Activated T-helper 2 cell treated with anti-CD3 and anti-CD28 coated beads, Interferon-gamma antibody, Interleukin-2, Interleukin-4, amounts not matched to agents 10 μg/mL and 5 μg/mL and 100 μg/mL, durations not matched to agents 14 hours and 24 hours and 36 hours (primary cell): ENCODE data around the gene PXYLP1. TPM values are rescaled to one million over a fixed set of nuclear protein-coding genes. Genes with fewer than 3 reads are reported as not detected.
"Not testable (repeated sequence)": the region's sequence is repeated elsewhere in the genome, so short reads cannot be mapped to it uniquely, and the experiment has no call there.

Experiments used
- DNase-seq: peaks from one replicate; pipeline ENCODE4 v3.0.0; 2021; ENCODE audit warnings: low spot score
- H3K27ac Mint-ChIP-seq: one replicate; pipeline ENCODE4 v1.8.0; 2021; ENCODE audit warnings: mixed read lengths
- H3K27me3 Mint-ChIP-seq: one replicate; pipeline ENCODE4 v1.8.0; 2021; ENCODE audit warnings: low read depth, mixed read lengths
- H3K36me3 Mint-ChIP-seq: one replicate; pipeline ENCODE4 v1.8.0; 2021; ENCODE audit warnings: low read depth, mixed read lengths
- H3K4me1 Mint-ChIP-seq: one replicate; pipeline ENCODE4 v1.8.0; 2021; ENCODE audit warnings: low read depth, mixed read lengths
- H3K4me3 Mint-ChIP-seq: one replicate; pipeline ENCODE4 v1.8.0; 2021; ENCODE audit warnings: low read depth, mild to moderate bottlenecking, moderate library complexity, mixed read lengths
- H3K9me3 Mint-ChIP-seq: one replicate; pipeline ENCODE4 v1.8.0; 2021; ENCODE audit warnings: mixed read lengths
- intact Hi-C: fragments of 100-400 bp; cut with micrococcal nuclease; formaldehyde crosslinking; loops from one replicate; pipeline ENCODE4 v1.15.1; 2023
- total RNA-seq: library from RNA; stranded (reverse); gene quantifications from 2 replicates; pipeline ENCODE4 v1.2.3, GENCODE V29; 2022

Gene PXYLP1
- 57.2 and 66.0 TPM in 2 replicates for total RNA-seq

GRCh38 chr3:141231101-141231951 lies at the start of gene PXYLP1:
TSS of gene PXYLP1 (plus strand) at chr3:141231825. CDS start at chr3:141260176, 28,351 bp downstream.
- Mint-ChIP-seq H3K36me3 (peaks cover 29% of the 10 kb centered on the region), H3K4me1 (peaks cover 57% of the 10 kb centered on the region), H3K27ac (peak within 1 kb of the TSS; percentile 93), H3K9me3 (no peaks in the 10 kb centered on the region), H3K27me3 (no peaks in the 10 kb centered on the region), H3K4me3 (peak within 1 kb of the TSS; percentile 97)
- DNase-seq: peak; percentile 90
- intact Hi-C loops: loop anchor here (1.0 to 5.0 kb wide), 7 partner anchors 12 to 221 kb away; no protein-coding TSS in a partner anchor

GRCh38 chr3:141183606-141184005 lies 48.0 kb upstream of the PXYLP1 start:
- Mint-ChIP-seq H3K27me3 (peaks cover 6% of the 10 kb centered on the region), H3K36me3 (no peaks in the 10 kb centered on the region), H3K4me3 (no peak overlapping the region), H3K9me3 (no peaks in the 10 kb centered on the region), H3K4me1 (no peaks in the 10 kb centered on the region), H3K27ac (no peak overlapping the region)
- intact Hi-C loops: no loop called here
- no peak for DNase-seq

GRCh38 chr3:141184430-141184829 lies 47.2 kb upstream of the PXYLP1 start:
- no peaks in the 10 kb centered on the region for H3K9me3 Mint-ChIP-seq
- peaks cover 6% of the 10 kb centered on the region for H3K27me3 Mint-ChIP-seq
- no peaks in the 10 kb centered on the region for H3K36me3 Mint-ChIP-seq
- no peak overlapping the region for H3K4me3 Mint-ChIP-seq
- no peak for DNase-seq
- no peaks in the 10 kb centered on the region for H3K4me1 Mint-ChIP-seq
- no peak overlapping the region for H3K27ac Mint-ChIP-seq
- intact Hi-C loops: no loop called here

GRCh38 chr3:141191097-141191749 lies 40.4 kb upstream of the PXYLP1 start:
- DNase-seq: no peak
- H3K36me3 Mint-ChIP-seq: no peaks in the 10 kb centered on the region
- H3K9me3 Mint-ChIP-seq: no peaks in the 10 kb centered on the region
- H3K27me3 Mint-ChIP-seq: peaks cover 18% of the 10 kb centered on the region
- H3K4me3 Mint-ChIP-seq: no peak overlapping the region
- intact Hi-C loops: loop anchor here (5.0 kb wide), 1 partner anchor 84 kb away; no protein-coding TSS in a partner anchor
- peaks cover 10% of the 10 kb centered on the region for H3K4me1 Mint-ChIP-seq
- no peak overlapping the region for H3K27ac Mint-ChIP-seq

GRCh38 chr3:141192345-141192744 lies 39.3 kb upstream of the PXYLP1 start:
- intact Hi-C loops: loop anchor here (1.0 to 5.0 kb wide), 6 partner anchors 38 to 294 kb away; partner anchors contain the start of gene PXYLP1
- Mint-ChIP-seq H3K4me1 (peaks cover 10% of the 10 kb centered on the region), H3K27me3 (peaks cover 25% of the 10 kb centered on the region), H3K36me3 (no peaks in the 10 kb centered on the region), H3K9me3 (no peaks in the 10 kb centered on the region), H3K27ac (no peak overlapping the region), H3K4me3 (no peak overlapping the region)
- peak; percentile 89 for DNase-seq

- no peak overlapping the region for H3K27ac Mint-ChIP-seq
- peaks cover 33% of the 10 kb centered on the region for H3K27me3 Mint-ChIP-seq
- no peak for DNase-seq
- H3K9me3 Mint-ChIP-seq: no peaks in the 10 kb centered on the region
- no peak overlapping the region for H3K4me3 Mint-ChIP-seq
- H3K4me1 Mint-ChIP-seq: peaks cover 10% of the 10 kb centered on the region
- intact Hi-C loops: loop anchor here (2.0 to 5.0 kb wide), 3 partner anchors 38 to 86 kb away; partner anchors contain the start of gene PXYLP1
- H3K36me3 Mint-ChIP-seq: no peaks in the 10 kb centered on the region
Observed at GRCh38 chr3:141193066-141193830, 38.4 kb upstream of the PXYLP1 start.

GRCh38 chr3:141201122-141201521 lies 30.5 kb upstream of the PXYLP1 start:
- H3K36me3 Mint-ChIP-seq: no peaks in the 10 kb centered on the region
- no peaks in the 10 kb centered on the region for H3K4me1 Mint-ChIP-seq

GRCh38 chr3:141202682-141203081 lies 28.9 kb upstream of the PXYLP1 start:
- no peaks in the 10 kb centered on the region for H3K4me1 Mint-ChIP-seq
- H3K4me3 Mint-ChIP-seq: no peak overlapping the region
- no peak overlapping the region for H3K27ac Mint-ChIP-seq
- DNase-seq: no peak
- intact Hi-C loops: no loop called here
- peaks cover 60% of the 10 kb centered on the region for H3K27me3 Mint-ChIP-seq
- H3K9me3 Mint-ChIP-seq: no peaks in the 10 kb centered on the region
- H3K36me3 Mint-ChIP-seq: no peaks in the 10 kb centered on the region

More at GRCh38 chr3:141201122-141201521, 30.5 kb upstream of the PXYLP1 start:
- intact Hi-C loops: no loop called here
- Mint-ChIP-seq H3K27me3 (peaks cover 70% of the 10 kb centered on the region), H3K27ac (no peak overlapping the region), H3K9me3 (no peaks in the 10 kb centered on the region), H3K4me3 (no peak overlapping the region)
- no peak for DNase-seq

GRCh38 chr3:141203866-141204265 lies 27.8 kb upstream of the PXYLP1 start:
- peaks cover 49% of the 10 kb centered on the region for H3K27me3 Mint-ChIP-seq
- H3K4me1 Mint-ChIP-seq: no peaks in the 10 kb centered on the region

GRCh38 chr3:141204343-141204742 lies 27.3 kb upstream of the PXYLP1 start:
- Mint-ChIP-seq H3K4me1 (no peaks in the 10 kb centered on the region), H3K36me3 (no peaks in the 10 kb centered on the region), H3K4me3 (no peak overlapping the region), H3K9me3 (no peaks in the 10 kb centered on the region), H3K27me3 (peaks cover 45% of the 10 kb centered on the region), H3K27ac (no peak overlapping the region)
- intact Hi-C loops: no loop called here
- no peak for DNase-seq

More at GRCh38 chr3:141203866-141204265, 27.8 kb upstream of the PXYLP1 start:
- Mint-ChIP-seq H3K36me3 (no peaks in the 10 kb centered on the region), H3K9me3 (no peaks in the 10 kb centered on the region), H3K4me3 (no peak overlapping the region), H3K27ac (no peak overlapping the region)
- DNase-seq: no peak
- intact Hi-C loops: no loop called here

GRCh38 chr3:141211306-141211705 lies 20.3 kb upstream of the PXYLP1 start:
- H3K27me3 Mint-ChIP-seq, H3K4me3 Mint-ChIP-seq, DNase-seq, H3K9me3 Mint-ChIP-seq, H3K4me1 Mint-ChIP-seq, H3K36me3 Mint-ChIP-seq, H3K27ac Mint-ChIP-seq, intact Hi-C loops: not testable (repeated sequence)

GRCh38 chr3:141212101-141212500 lies 19.5 kb upstream of the PXYLP1 start:
- H3K9me3 Mint-ChIP-seq: no peaks in the 10 kb centered on the region
- no peak for DNase-seq
- no peaks in the 10 kb centered on the region for H3K4me1 Mint-ChIP-seq
- no peak overlapping the region for H3K27ac Mint-ChIP-seq
- intact Hi-C loops: no loop called here
- no peak overlapping the region for H3K4me3 Mint-ChIP-seq
- H3K27me3 Mint-ChIP-seq: peaks cover 5% of the 10 kb centered on the region
- no peaks in the 10 kb centered on the region for H3K36me3 Mint-ChIP-seq
